ENCODE measurements around the gene CFAP46.
"Not testable (repeated sequence)": the region's sequence is repeated elsewhere in the genome, so short reads cannot be mapped to it uniquely, and the experiment has no call there.

The CFAP46 gene

GRCh38 chr10:132834891-132835847, 107.2 kb downstream of the CFAP46 start:
- no peak for DNase-seq (ENCODE audit: extremely low read depth in 1 of 2, low read depth in 1 of 2)

- DNase-seq (ENCODE audit: extremely low read depth in 1 of 2, low read depth in 1 of 2), result no peak
Measured at GRCh38 chr10:132834311-132834761, 108.0 kb downstream of the CFAP46 start.

- DNase-seq (ENCODE audit: extremely low read depth in 1 of 2, low read depth in 1 of 2), result no peak
Measured at GRCh38 chr10:132833421-132834111, 108.8 kb downstream of the CFAP46 start.

- no peak for DNase-seq (ENCODE audit: extremely low read depth in 1 of 2, low read depth in 1 of 2)
Measured at GRCh38 chr10:132832186-132832969, 110.0 kb downstream of the CFAP46 start.

- DNase-seq (ENCODE audit: extremely low read depth in 1 of 2, low read depth in 1 of 2), result no peak
Measured at GRCh38 chr10:132829403-132829802, 113.0 kb downstream of the CFAP46 start.

- DNase-seq (ENCODE audit: extremely low read depth in 1 of 2, low read depth in 1 of 2), result no peak
Measured at GRCh38 chr10:132828681-132829080, 113.7 kb downstream of the CFAP46 start.

GRCh38 chr10:132827861-132828539, 114.4 kb downstream of the CFAP46 start:
- no peak for DNase-seq (ENCODE audit: extremely low read depth in 1 of 2, low read depth in 1 of 2)

- no peak for DNase-seq (ENCODE audit: extremely low read depth in 1 of 2, low read depth in 1 of 2)
Measured at GRCh38 chr10:132827423-132827789, 115.0 kb downstream of the CFAP46 start.

GRCh38 chr10:132826524-132827422, 115.6 kb downstream of the CFAP46 start:
- DNase-seq (ENCODE audit: extremely low read depth in 1 of 2, low read depth in 1 of 2), result no peak

- DNase-seq (ENCODE audit: extremely low read depth in 1 of 2, low read depth in 1 of 2), result not testable (repeated sequence)
Measured at GRCh38 chr10:132825783-132826523, 116.4 kb downstream of the CFAP46 start.

- DNase-seq (ENCODE audit: extremely low read depth in 1 of 2, low read depth in 1 of 2), result no peak
Measured at GRCh38 chr10:132820056-132820455, 122.3 kb downstream of the CFAP46 start.

- no peak for DNase-seq (ENCODE audit: extremely low read depth in 1 of 2, low read depth in 1 of 2)
Measured at GRCh38 chr10:132817701-132818211, 124.6 kb downstream of the CFAP46 start.

- no peak for DNase-seq (ENCODE audit: extremely low read depth in 1 of 2, low read depth in 1 of 2)
Measured at GRCh38 chr10:132816718-132817117, 125.7 kb downstream of the CFAP46 start.

- no peak for DNase-seq (ENCODE audit: extremely low read depth in 1 of 2, low read depth in 1 of 2)
Measured at GRCh38 chr10:132815168-132815857, 127.1 kb downstream of the CFAP46 start.

GRCh38 chr10:132814469-132814856, 127.9 kb downstream of the CFAP46 start:
- DNase-seq (ENCODE audit: extremely low read depth in 1 of 2, low read depth in 1 of 2), result no peak

GRCh38 chr10:132813560-132814468, 128.6 kb downstream of the CFAP46 start:
- no peak for DNase-seq (ENCODE audit: extremely low read depth in 1 of 2, low read depth in 1 of 2)

GRCh38 chr10:132813001-132813401, 129.4 kb downstream of the CFAP46 start:
- DNase-seq (ENCODE audit: extremely low read depth in 1 of 2, low read depth in 1 of 2), result no peak

Data from stimulated activated CD8-positive, alpha-beta memory T cell treated with anti-CD3 and anti-CD28 coated beads, Interleukin-7, amount 100 ng/mL, for 48 hours (primary cell).